ENCODE measurements around the gene RBM6.
"Not testable (repeated sequence)": the region's sequence is repeated elsewhere in the genome, so short reads cannot be mapped to it uniquely, and the experiment has no call there.

Gene RBM6

DNA sequence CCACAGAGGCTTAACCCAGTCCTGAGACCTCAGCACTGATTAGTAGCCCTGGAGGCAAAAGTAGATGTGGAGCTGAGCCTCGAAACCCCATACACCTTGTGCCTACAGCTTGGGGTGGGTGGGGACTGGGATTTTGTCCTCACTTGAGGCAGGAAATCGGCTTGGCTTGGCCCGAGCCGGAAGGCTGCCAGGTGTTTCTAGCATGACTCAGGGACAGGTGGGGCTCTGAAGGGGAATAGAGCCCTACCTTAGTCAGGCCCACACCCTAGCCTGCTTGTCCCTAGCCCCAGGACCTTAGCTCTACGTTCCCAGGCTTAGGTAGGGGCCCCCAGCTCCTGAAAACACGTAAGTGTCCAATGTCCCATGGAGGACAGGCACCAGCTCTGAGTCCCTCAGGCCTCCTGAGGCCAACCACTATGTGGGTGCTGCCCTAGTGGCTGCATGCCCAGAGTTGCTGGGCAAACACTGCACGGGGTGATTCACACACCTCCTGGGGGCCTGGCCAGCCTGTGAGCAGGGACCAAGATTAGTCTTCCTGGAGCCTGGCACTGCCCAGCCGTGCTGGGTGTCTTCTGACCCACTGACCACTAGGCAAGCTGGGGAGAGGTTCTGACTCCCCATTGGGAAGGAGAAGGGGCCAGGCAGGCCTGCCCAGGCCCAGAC lies 39.3 kb upstream of the RBM6 start:
- Histone ChIP-seq H3K27me3 (no peaks in the 10 kb centered on the region), H3K9me3 (no peaks in the 10 kb centered on the region), H3K36me3 (no peaks in the 10 kb centered on the region), H3K4me3 (ENCODE audit: low read depth in 1 of 2, low read length in 1 of 2) (no peak overlapping the region), H3K4me1 (ENCODE audit: control insufficient read depth in 1 of 2, insufficient read depth in 1 of 2, low read depth in 1 of 2, low read length in 1 of 2) (peaks cover 23 to 25% of the 10 kb centered on the region in 2 experiments), H3K27ac (no peak overlapping the region)
- TF ChIP-seq, protein P1, sequence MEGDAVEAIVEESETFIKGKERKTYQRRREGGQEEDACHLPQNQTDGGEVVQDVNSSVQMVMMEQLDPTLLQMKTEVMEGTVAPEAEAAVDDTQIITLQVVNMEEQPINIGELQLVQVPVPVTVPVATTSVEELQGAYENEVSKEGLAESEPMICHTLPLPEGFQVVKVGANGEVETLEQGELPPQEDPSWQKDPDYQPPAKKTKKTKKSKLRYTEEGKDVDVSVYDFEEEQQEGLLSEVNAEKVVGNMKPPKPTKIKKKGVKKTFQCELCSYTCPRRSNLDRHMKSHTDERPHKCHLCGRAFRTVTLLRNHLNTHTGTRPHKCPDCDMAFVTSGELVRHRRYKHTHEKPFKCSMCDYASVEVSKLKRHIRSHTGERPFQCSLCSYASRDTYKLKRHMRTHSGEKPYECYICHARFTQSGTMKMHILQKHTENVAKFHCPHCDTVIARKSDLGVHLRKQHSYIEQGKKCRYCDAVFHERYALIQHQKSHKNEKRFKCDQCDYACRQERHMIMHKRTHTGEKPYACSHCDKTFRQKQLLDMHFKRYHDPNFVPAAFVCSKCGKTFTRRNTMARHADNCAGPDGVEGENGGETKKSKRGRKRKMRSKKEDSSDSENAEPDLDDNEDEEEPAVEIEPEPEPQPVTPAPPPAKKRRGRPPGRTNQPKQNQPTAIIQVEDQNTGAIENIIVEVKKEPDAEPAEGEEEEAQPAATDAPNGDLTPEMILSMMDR (IDR thresholded peaks at IDR 0.05) = no peak

DNA sequence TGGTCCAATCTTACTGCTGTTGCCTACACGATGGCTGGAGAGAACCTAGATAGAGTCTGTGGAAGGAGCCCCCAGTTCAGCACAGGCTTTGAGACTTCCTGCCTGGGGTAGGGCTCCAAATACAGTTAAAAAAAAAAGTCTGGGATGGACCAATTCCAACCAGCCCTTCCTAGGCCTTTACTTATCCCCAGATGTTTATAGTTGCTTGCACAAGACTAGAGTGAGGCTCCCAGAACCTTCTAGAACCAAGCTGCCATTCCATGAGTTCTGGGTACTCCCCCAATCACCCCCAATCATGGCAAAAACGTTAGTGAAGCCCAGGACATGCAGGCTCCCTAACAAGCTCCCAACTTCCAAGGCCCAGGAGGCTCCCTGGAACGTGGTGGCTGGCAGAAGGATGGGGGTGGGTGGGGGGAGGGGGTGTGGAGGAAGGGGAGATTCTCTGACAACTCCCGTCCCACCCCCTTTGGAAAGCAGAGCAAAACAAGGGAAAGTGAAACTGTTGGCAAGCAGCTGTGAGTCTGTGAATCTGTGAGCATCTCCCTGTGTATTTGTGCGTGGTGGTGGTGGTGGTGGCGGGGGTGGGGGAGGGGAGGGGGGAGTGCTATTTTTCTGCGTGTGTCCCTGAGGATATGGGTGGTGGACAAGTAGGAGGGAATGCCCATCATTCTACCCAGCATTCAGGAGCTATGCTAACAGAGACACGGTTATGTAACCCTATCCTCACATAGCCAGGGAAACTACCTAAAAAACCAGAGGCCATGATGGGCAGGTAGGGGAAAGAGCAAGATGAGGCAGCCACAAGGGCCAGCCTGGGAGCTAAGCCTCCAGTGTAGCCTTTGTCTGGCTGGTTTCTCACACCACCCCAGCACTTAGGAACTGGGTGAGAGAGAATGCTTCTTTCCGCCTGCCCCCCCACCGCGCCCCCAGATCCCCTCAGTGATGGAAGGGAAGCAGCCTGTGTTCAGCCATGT lies 38.3 kb upstream of the RBM6 start:
- Histone ChIP-seq H3K9me3 (no peaks in the 10 kb centered on the region), H3K4me1 (ENCODE audit: control insufficient read depth in 1 of 2, insufficient read depth in 1 of 2, low read depth in 1 of 2, low read length in 1 of 2) (peaks cover 33 to 35% of the 10 kb centered on the region in 2 experiments), H3K4me3 (ENCODE audit: low read depth in 1 of 2, low read length in 1 of 2) (no peak overlapping the region), H3K27ac (no peak overlapping the region), H3K27me3 (no peaks in the 10 kb centered on the region), H3K36me3 (no peaks in the 10 kb centered on the region)
- TF ChIP-seq, protein P1 (IDR thresholded peaks at IDR 0.05) = no peak

DNA sequence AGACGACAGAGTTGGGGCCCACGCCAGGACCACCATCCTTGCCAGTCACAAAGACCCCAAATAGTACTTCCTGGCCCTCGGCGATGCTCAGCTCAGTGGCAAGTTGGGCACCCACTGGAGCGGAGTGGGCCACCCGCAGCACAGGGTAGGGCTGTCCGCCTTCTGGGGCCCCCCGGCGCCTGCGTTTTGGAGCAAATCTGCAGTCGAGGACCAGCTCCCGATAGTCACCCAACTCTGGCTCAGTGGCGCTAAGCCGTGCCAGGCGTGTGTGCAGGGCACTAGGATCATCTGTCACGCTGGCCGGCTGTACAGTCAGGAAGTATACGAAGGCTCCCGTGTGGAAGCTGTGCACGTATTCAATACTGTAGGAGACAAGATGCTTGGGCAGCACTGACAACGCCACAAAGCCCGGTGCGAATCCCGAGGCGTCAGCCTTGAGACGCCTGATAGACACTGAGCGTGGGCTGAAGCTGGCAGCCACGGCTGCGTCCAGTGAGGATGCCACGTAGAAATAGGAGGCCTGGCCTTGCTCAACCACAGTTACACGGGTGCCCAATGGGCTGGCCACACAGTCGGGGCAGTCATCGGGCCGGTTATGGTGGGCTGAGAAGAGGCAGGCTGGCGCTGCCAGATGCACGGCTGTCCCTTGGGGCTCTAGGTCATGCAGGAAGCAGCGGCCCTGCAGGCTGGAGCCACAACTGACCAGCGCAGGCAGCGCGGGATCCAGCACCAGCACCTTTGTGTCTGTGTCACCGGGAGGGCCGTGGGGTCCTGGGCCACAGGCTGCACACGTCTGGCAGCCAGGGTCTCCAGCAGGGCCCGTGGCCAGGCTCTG lies 37.2 kb upstream of the RBM6 start:
- Histone ChIP-seq H3K4me1 (ENCODE audit: control insufficient read depth in 1 of 2, insufficient read depth in 1 of 2, low read depth in 1 of 2, low read length in 1 of 2) (peaks cover 34 to 35% of the 10 kb centered on the region in 2 experiments), H3K4me3 (ENCODE audit: low read depth in 1 of 2, low read length in 1 of 2) (no peak overlapping the region), H3K27me3 (no peaks in the 10 kb centered on the region), H3K9me3 (no peaks in the 10 kb centered on the region), H3K27ac (no peak overlapping the region), H3K36me3 (no peaks in the 10 kb centered on the region)
- TF ChIP-seq, protein P1 (IDR thresholded peaks at IDR 0.05) = no peak

DNA sequence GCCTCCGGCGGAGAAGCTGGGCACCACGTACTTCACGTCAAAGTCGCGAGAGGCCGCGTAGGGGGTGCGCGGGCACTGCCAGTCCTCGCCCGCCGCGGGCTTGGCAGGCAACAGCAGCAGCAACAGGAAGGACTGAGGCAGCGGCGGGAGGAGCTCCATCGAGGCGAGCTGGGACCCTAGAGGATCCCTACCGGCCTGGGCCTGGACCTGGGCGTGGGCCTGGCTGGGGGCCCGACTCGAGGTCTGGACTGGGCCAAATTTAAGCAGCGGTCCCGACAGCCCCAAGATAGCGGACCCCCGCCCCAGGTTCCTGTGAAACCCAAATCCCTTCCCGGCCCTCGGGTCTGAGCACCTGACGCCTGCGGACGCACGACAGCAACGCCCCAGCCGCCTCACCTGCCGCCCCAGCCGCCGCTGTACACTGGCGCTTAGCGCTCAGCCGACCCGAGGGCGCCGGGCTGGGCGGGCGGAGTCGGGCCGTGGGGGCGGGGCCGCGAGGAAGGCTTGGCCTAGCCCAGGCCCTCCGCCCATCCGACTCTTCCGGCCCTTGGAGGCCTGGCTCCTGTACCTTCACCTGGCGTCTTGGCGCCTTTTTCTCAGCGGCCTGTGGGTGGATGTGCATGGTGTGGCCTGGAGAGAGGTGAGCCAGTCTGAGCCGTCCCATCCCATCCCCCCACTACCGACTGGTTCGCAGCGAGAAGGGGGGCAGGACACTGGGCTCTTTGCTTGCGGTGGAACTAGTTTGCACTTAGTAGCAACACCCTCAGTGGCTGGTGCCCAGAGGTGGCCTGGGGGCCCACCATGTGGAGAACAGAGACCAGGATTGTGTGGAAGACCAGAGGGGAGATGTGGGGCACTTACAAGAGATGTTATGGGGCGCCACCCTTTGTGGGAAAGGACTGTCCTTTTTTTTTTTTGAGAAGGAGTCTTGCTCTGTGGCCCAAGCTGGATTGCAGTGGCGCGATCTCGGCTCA lies 36.2 kb upstream of the RBM6 start, which contains the start of gene MST1R:
MST1R (minus strand) TSS at position 423 of the 974 bp plus-strand sequence; CDS start at position 159, 264 bp downstream.
- Histone ChIP-seq H3K4me1 (ENCODE audit: control insufficient read depth in 1 of 2, insufficient read depth in 1 of 2, low read depth in 1 of 2, low read length in 1 of 2) (peaks cover 34 to 35% of the 10 kb centered on the region in 2 experiments), H3K4me3 (ENCODE audit: low read depth in 1 of 2, low read length in 1 of 2) (peak within 1 kb of the TSS; percentile 60 to 61), H3K27me3 (no peaks in the 10 kb centered on the region), H3K27ac (peak within 1 kb of the TSS; percentile 68), H3K9me3 (no peaks in the 10 kb centered on the region), H3K36me3 (peaks cover 2% of the 10 kb centered on the region)
- TF ChIP-seq, protein P1 (IDR thresholded peaks at IDR 0.05) = peak; percentile 11

DNA sequence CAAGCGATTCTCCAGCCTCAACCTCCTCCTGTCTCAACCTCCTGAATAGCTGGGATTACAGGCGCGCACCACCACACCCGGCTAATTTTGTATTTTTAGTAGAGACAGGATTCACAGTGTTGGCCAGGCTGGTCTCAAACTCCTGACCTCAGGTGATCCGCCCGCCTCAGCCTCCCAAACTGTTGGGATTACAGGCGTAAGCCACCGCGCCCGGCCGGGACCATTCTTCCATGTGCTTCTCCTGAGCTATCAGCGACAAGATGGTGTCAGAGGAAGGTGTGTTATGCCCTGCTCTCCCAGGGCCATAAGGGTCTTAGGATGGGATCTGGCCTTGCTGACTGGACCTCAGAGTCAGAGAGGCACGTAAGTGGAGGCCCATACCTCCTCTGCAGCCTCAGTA lies 35.5 kb upstream of the RBM6 start:
- not testable (repeated sequence) for H3K27me3 ChIP-seq; H3K36me3 ChIP-seq; H3K4me3 ChIP-seq (ENCODE audit: low read depth in 1 of 2, low read length in 1 of 2); H3K9me3 ChIP-seq
- Histone ChIP-seq H3K4me1 (ENCODE audit: control insufficient read depth in 1 of 2, insufficient read depth in 1 of 2, low read depth in 1 of 2, low read length in 1 of 2) (peaks cover 34 to 35% of the 10 kb centered on the region in 2 experiments), H3K27ac (peak overlapping the region; percentile 68)
